SK-N-SH (cell line): Measurements from ENCODE around the gene CBFA2T3. TPM values are rescaled to one million over a fixed set of nuclear protein-coding genes. Genes with fewer than 3 reads are reported as not detected.

Experiments used
- CTCF ChIA-PET: fragments of 300-600, 350-600 bp; formaldehyde crosslinking; extraction: SDS; loops from one replicate; lab custom pipeline; 2021; lab: Yijun Ruan, JAX
- POLR2A ChIA-PET: fragments of 350-600 bp; sonication (Branson Sonifier 250); formaldehyde crosslinking; extraction: SDS; loops from one replicate; lab custom pipeline; 2020; ENCODE audit warnings: antibody characterized with exemption, inconsistent platforms; lab: Yijun Ruan, JAX
- DNase-seq: peaks from one replicate; pipeline ENCODE4 v3.0.0; 2012
- H2AFZ ChIP-seq: fragments of 200-600 bp; sonication (generic); 2 replicates; pipeline ENCODE4 v1.8.1; 2016; ENCODE audit warnings: antibody characterized with exemption, mild to moderate bottlenecking, low read depth
- H3F3A ChIP-seq: fragments of 200-600 bp; sonication (generic); replicated peaks from 2 replicates; pipeline ENCODE3; 2016; ENCODE audit warnings: antibody characterized with exemption, mild to moderate bottlenecking; ENCODE audit not compliant: insufficient read depth
- H3K27ac ChIP-seq, 2 experiments: fragments of 200-500 bp in 1 of 2; fragments of 200-600 bp in 1 of 2; sonication (Bioruptor generic) in 1 of 2; sonication (generic), shearing (Covaris generic) in 1 of 2; 2 replicates each; pipeline versions ENCODE4 v1.5.1 to v1.6.1; 2014 to 2016; ENCODE audit warnings: low read depth in 2 of 2, inconsistent platforms in 1 of 2, low read length in 1 of 2, mild to moderate bottlenecking in 1 of 2, mixed read lengths in 1 of 2
- H3K27me3 ChIP-seq: fragments of 200-600 bp; sonication (generic), shearing (Covaris generic); 2 replicates; pipeline ENCODE4 v1.6.1; 2016; ENCODE audit warnings: mixed run types; ENCODE audit not compliant: insufficient read depth
- H3K36me3 ChIP-seq, 2 experiments: fragments of 200-500 bp in 1 of 2; fragments of 200-600 bp in 1 of 2; sonication (Bioruptor generic) in 1 of 2; sonication (generic) in 1 of 2; replicated peaks in 1 of 2; 2 replicates each; pipeline versions ENCODE3 to v1.5.1; 2014 to 2016; ENCODE audit warnings: low read length in 1 of 2, mild to moderate bottlenecking in 1 of 2; ENCODE audit not compliant: insufficient read depth in 2 of 2, control insufficient read depth in 1 of 2
- H3K4me1 ChIP-seq, 2 experiments: fragments of 200-500 bp in 1 of 2; fragments of 200-600 bp in 1 of 2; sonication (Bioruptor generic) in 1 of 2; sonication (generic), shearing (Covaris generic) in 1 of 2; 2 replicates each; pipeline versions ENCODE4 v1.5.1 to v1.6.1; 2014 to 2016; ENCODE audit warnings: low read depth in 1 of 2, low read length in 1 of 2, mixed run types in 1 of 2; ENCODE audit not compliant: insufficient read depth in 2 of 2, control insufficient read depth in 1 of 2
- H3K4me2 ChIP-seq: fragments of 200-600 bp; sonication (generic), shearing (Covaris generic); 2 replicates; pipeline ENCODE4 v1.6.1; 2017; ENCODE audit warnings: mixed run types
- H3K4me3 ChIP-seq, 2 experiments: fragments of 200-500 bp in 1 of 2; fragments of 200-600 bp in 1 of 2; sonication (Bioruptor generic) in 1 of 2; sonication (generic), shearing (Covaris generic) in 1 of 2; 2 replicates each; pipeline versions ENCODE4 v1.5.1 to v1.8.1; 2014 to 2016; ENCODE audit warnings: low read depth in 2 of 2, inconsistent platforms in 1 of 2, low read length in 1 of 2, mild to moderate bottlenecking in 1 of 2, mixed read lengths in 1 of 2, moderate library complexity in 1 of 2
- H3K79me2 ChIP-seq: fragments of 200-600 bp; sonication (generic); 2 replicates; pipeline ENCODE4 v1.8.1; 2017; ENCODE audit warnings: mild to moderate bottlenecking; ENCODE audit not compliant: insufficient read depth
- H3K9ac ChIP-seq: fragments of 200-600 bp; sonication (generic); 2 replicates; pipeline ENCODE4 v1.6.1; 2017; ENCODE audit warnings: mixed run types
- H3K9me2 ChIP-seq: fragments of 200-600 bp; sonication (generic); 2 replicates; pipeline ENCODE4 v1.6.1; 2017; ENCODE audit warnings: mixed run types
- H3K9me3 ChIP-seq: fragments of 200-600 bp; sonication (generic); 2 replicates; pipeline ENCODE4 v1.6.1; 2017; ENCODE audit warnings: mixed run types, mild to moderate bottlenecking, moderate library complexity
- H4K20me1 ChIP-seq: fragments of 200-600 bp; sonication (generic); 2 replicates; pipeline ENCODE4 v1.6.1; 2017; ENCODE audit warnings: mild to moderate bottlenecking, mixed run types; ENCODE audit not compliant: insufficient read depth
- EP300 ChIP-seq, 2 experiments: IDR thresholded peaks; 2 replicates each; pipeline versions ENCODE4 v1.4.0 to v1.6.1; 2012; ENCODE audit warnings: borderline replicate concordance in 1 of 2, low read depth in 1 of 2, low read length in 1 of 2
- EZH2phosphoT487 ChIP-seq: fragments of 200-600 bp; sonication (generic); IDR thresholded peaks from 2 replicates; pipeline ENCODE4 v1.6.1; 2017; ENCODE audit warnings: low read depth, mixed run types, mild to moderate bottlenecking, antibody characterized with exemption, moderate library complexity, borderline replicate concordance
- MXI1 ChIP-seq: IDR thresholded peaks from 2 replicates; pipeline ENCODE4 v1.6.1; 2012; ENCODE audit warnings: mild to moderate bottlenecking, low read depth, low read length, improper control_type of control experiment
- NFIC ChIP-seq: IDR thresholded peaks from 2 replicates; pipeline ENCODE4 v1.4.0; 2012; ENCODE audit warnings: borderline replicate concordance
- POLR2AphosphoS5 ChIP-seq: IDR thresholded peaks from 2 replicates; pipeline ENCODE4 v1.6.1; 2012; ENCODE audit warnings: low read depth, low read length
- RFX5 ChIP-seq: IDR thresholded peaks from 2 replicates; pipeline ENCODE4 v1.6.1; 2012; ENCODE audit warnings: mild to moderate bottlenecking, improper control_type of control experiment, low read length
- TEAD4 ChIP-seq: IDR thresholded peaks from 2 replicates; pipeline ENCODE4 v1.4.0; 2012; ENCODE audit warnings: mild to moderate bottlenecking, borderline replicate concordance; ENCODE audit not compliant: insufficient read depth
- WGBS: methylation state at CpG from one replicate; pipeline ENCODE4 v1.1.6; 2017; ENCODE audit warnings: low lambda C conversion rate; 5-methylcytosine and 5-hydroxymethylcytosine counted together
- polyA plus RNA-seq, 3 experiments: library from polyadenylated mRNA; depleted of rRNA; stranded (reverse); fragments of >200 nt; gene quantifications; 2 replicates each; pipeline ENCODE4 v1.2.3, GENCODE V29; 2012
- TF ChIP-seq, protein P1 (sequence below): fragments of 150-350 bp; IDR thresholded peaks from 2 replicates; pipeline ENCODE4 v1.6.1; 2017; ENCODE audit warnings: antibody characterized with exemption, low read length, low read depth, borderline replicate concordance
- TF ChIP-seq, protein P2 (sequence below): fragments of 200-600 bp; sonication (generic); IDR thresholded peaks from 2 replicates; pipeline ENCODE4 v1.6.1; 2017; ENCODE audit warnings: antibody characterized with exemption, mild to moderate bottlenecking, moderate library complexity
- TF ChIP-seq, protein P3 (sequence below): IDR thresholded peaks from 2 replicates; pipeline ENCODE4 v1.4.0; 2012; ENCODE audit warnings: low read depth, borderline replicate concordance

Gene CBFA2T3
- not detected in 2 replicates for polyA plus RNA-seq (2012; rRNA removed)
- polyA plus RNA-seq (2012; cell fraction: cytosol; rRNA removed), result not detected in 2 replicates
- not detected in 2 replicates for polyA plus RNA-seq (2012; cell fraction: nucleus; rRNA removed)

- H2AFZ ChIP-seq, result no peak within 1 kb of the TSS
- peaks cover 18% of the 10 kb centered on the region; the same call in 1 of the 2 replicates for H3K27me3 ChIP-seq
- no peak for TF ChIP-seq RFX5
- no peak for TF ChIP-seq POLR2AphosphoS5
- TF ChIP-seq MXI1, result no peak
- no peak for TF ChIP-seq EZH2phosphoT487
- TF ChIP-seq, protein P1, sequence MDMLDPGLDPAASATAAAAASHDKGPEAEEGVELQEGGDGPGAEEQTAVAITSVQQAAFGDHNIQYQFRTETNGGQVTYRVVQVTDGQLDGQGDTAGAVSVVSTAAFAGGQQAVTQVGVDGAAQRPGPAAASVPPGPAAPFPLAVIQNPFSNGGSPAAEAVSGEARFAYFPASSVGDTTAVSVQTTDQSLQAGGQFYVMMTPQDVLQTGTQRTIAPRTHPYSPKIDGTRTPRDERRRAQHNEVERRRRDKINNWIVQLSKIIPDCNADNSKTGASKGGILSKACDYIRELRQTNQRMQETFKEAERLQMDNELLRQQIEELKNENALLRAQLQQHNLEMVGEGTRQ, result no peak
- TF ChIP-seq NFIC, result no peak
- TF ChIP-seq TEAD4, result no peak
- TF ChIP-seq EP300 (IDR thresholded peaks at IDR 0.05; ENCODE audit: borderline replicate concordance in 1 of 2, low read depth in 1 of 2, low read length in 1 of 2), result no peak
- TF ChIP-seq, protein P2, sequence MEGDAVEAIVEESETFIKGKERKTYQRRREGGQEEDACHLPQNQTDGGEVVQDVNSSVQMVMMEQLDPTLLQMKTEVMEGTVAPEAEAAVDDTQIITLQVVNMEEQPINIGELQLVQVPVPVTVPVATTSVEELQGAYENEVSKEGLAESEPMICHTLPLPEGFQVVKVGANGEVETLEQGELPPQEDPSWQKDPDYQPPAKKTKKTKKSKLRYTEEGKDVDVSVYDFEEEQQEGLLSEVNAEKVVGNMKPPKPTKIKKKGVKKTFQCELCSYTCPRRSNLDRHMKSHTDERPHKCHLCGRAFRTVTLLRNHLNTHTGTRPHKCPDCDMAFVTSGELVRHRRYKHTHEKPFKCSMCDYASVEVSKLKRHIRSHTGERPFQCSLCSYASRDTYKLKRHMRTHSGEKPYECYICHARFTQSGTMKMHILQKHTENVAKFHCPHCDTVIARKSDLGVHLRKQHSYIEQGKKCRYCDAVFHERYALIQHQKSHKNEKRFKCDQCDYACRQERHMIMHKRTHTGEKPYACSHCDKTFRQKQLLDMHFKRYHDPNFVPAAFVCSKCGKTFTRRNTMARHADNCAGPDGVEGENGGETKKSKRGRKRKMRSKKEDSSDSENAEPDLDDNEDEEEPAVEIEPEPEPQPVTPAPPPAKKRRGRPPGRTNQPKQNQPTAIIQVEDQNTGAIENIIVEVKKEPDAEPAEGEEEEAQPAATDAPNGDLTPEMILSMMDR, result no peak
- TF ChIP-seq, protein P3, sequence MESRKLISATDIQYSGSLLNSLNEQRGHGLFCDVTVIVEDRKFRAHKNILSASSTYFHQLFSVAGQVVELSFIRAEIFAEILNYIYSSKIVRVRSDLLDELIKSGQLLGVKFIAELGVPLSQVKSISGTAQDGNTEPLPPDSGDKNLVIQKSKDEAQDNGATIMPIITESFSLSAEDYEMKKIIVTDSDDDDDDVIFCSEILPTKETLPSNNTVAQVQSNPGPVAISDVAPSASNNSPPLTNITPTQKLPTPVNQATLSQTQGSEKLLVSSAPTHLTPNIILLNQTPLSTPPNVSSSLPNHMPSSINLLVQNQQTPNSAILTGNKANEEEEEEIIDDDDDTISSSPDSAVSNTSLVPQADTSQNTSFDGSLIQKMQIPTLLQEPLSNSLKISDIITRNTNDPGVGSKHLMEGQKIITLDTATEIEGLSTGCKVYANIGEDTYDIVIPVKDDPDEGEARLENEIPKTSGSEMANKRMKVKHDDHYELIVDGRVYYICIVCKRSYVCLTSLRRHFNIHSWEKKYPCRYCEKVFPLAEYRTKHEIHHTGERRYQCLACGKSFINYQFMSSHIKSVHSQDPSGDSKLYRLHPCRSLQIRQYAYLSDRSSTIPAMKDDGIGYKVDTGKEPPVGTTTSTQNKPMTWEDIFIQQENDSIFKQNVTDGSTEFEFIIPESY, result no peak
- no peaks in the 10 kb centered on the region for H3K9me3 ChIP-seq
- no peak within 1 kb of the TSS for H3K27ac ChIP-seq
- no peaks in the 10 kb centered on the region for H3K36me3 ChIP-seq
- no peak for DNase-seq
- 60% methylated on average over 11 of the region's 32 CpGs for WGBS
- no peak within 1 kb of the TSS for H3K9ac ChIP-seq
- no peaks in the 10 kb centered on the region for H3K9me2 ChIP-seq
- no peaks in the 10 kb centered on the region for H3F3A ChIP-seq
- no peak within 1 kb of the TSS for H3K4me2 ChIP-seq
- no peak within 1 kb of the TSS for H3K4me3 ChIP-seq
- CTCF ChIA-PET, result interaction anchor here (1.0 kb wide), 1 partner anchor 29 kb away, joined by 3 read pairs; no protein-coding TSS in a partner anchor
- no peaks in the 10 kb centered on the region; a peak in 1 of 4 replicates for H3K4me1 ChIP-seq
- H3K79me2 ChIP-seq, result no peaks in the 10 kb centered on the region
- H4K20me1 ChIP-seq, result no peaks in the 10 kb centered on the region
- POLR2A ChIA-PET, result no interaction called here
Measured at GRCh38 chr16:88977018-88977811, at the start of gene CBFA2T3. Gene CBFA2T3, minus strand, starts transcription at chr16:88977207. Its CDS starts 400 bp downstream, at chr16:88976807.
